ENCODE data around the gene DEPDC5.

Gene DEPDC5

DNA sequence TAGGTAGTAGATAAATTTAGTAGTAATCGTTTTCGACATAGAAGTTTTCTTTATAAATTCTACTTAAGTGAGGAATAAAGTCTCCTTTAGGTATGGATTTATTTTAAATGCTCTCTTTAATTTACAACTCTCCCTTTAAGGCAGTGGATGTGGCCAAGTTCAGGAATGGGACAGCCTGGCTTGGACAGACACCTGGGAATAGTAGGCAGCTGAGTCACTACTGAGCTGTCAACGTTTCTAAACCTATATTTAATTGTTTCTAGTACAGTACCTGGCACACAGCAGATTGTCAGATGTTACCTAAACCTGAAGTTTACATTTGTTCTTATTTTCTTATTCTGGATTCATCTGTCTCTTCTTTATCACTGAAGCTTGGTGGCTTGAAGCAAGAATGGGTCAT is 85.1 kb downstream of the DEPDC5 start:
- in situ Hi-C loops (cut with HindIII; ENCODE audit: low sequenced_read_pairs): no loop called here
- H3K4me3 ChIP-seq (ENCODE audit: low read depth, low read length): no peak overlapping the region
- TF ChIP-seq, protein P1, sequence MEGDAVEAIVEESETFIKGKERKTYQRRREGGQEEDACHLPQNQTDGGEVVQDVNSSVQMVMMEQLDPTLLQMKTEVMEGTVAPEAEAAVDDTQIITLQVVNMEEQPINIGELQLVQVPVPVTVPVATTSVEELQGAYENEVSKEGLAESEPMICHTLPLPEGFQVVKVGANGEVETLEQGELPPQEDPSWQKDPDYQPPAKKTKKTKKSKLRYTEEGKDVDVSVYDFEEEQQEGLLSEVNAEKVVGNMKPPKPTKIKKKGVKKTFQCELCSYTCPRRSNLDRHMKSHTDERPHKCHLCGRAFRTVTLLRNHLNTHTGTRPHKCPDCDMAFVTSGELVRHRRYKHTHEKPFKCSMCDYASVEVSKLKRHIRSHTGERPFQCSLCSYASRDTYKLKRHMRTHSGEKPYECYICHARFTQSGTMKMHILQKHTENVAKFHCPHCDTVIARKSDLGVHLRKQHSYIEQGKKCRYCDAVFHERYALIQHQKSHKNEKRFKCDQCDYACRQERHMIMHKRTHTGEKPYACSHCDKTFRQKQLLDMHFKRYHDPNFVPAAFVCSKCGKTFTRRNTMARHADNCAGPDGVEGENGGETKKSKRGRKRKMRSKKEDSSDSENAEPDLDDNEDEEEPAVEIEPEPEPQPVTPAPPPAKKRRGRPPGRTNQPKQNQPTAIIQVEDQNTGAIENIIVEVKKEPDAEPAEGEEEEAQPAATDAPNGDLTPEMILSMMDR (IDR thresholded peaks at IDR 0.05; ENCODE audit: low read depth, low read length): no peak
- DNase-seq (ENCODE audit: low read depth, low spot score): no peak

DNA sequence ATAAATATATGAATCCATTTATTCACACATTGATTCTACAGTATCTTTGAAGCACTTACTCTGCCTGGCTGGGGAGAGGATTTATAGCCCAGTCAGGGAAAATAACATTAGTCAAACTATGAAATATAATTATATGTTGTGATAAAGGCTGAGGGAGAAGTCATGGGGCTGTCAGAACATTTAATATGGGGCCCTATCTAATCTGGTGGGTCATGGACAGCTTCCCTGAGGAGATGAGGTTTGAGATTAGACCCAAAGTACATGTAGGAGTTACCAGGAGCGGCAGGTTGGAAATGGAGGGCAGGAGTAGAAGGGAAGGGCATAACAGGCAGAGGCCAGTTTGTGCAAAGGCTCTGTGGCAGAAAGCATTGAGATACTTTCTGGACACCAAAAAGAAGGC is 86.2 kb downstream of the DEPDC5 start:
- in situ Hi-C loops (cut with HindIII; ENCODE audit: low sequenced_read_pairs): no loop called here
- no peak for DNase-seq (ENCODE audit: low read depth, low spot score)
- TF ChIP-seq, protein P1 (IDR thresholded peaks at IDR 0.05; ENCODE audit: low read depth, low read length): no peak
- no peak overlapping the region for H3K4me3 ChIP-seq (ENCODE audit: low read depth, low read length)

DNA sequence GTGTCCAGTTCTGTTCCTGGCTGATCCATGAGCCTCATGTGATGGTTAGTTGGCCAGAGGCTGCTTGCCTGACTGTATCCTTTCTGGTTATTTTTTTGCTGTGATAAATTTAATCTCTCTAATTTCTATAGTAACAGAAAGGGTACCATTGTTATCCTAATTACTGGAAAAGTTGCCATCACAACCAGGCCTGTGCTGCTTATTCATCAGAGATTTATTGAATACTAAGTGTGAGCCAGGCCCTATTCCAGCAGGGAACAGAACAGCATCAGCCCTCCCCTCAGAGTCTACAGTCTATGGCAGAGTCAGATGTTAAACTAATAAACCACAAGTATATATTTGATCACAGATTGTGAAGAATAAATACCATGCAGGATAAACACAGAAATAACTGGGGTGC is 86.8 kb downstream of the DEPDC5 start:
- TF ChIP-seq, protein P1 (IDR thresholded peaks at IDR 0.05; ENCODE audit: low read depth, low read length): no peak
- in situ Hi-C loops (cut with HindIII; ENCODE audit: low sequenced_read_pairs): no loop called here
- no peak for DNase-seq (ENCODE audit: low read depth, low spot score)
- no peak overlapping the region for H3K4me3 ChIP-seq (ENCODE audit: low read depth, low read length)

DNA sequence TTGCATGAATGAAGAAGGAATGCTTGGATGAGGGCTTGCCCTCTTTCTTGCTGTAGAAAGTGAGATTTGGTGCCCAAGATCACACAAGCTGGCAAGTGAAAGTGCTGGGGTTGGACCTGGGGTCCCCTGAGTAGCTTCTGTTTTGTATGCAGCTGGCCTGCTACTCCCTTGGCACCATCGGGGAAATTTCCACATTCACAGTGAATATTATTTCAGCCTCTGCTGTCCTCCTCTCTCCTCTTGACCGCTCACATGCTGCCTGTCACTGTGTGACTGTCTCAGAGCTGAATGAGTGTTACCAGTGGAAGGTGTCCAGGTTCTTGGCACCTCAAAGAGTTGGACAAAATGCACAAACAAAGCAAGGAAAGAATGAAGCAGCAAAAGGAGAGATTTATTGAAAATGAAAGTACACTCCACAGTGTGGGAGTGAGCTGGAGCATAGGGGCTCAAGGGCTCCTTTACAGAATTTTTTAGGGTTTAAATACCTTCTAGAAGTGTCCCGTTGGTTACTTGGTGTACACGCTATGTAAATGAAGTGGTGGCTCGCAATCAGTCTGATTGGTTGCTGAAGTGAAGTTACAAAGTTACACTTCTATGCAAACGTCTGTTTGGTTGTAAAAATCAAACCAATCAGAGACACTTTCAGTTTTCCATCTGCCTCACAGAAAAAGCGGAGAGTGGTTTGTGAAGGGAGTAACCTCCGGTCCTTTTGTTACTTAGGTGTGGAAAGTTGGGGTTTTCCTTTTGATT is 87.4 kb downstream of the DEPDC5 start:
- DNase-seq (ENCODE audit: low read depth, low spot score): peak; percentile 44
- TF ChIP-seq, protein P1 (IDR thresholded peaks at IDR 0.05; ENCODE audit: low read depth, low read length): no peak
- H3K4me3 ChIP-seq (ENCODE audit: low read depth, low read length): peak overlapping the region; percentile 3
- in situ Hi-C loops (cut with HindIII; ENCODE audit: low sequenced_read_pairs): no loop called here

DNA sequence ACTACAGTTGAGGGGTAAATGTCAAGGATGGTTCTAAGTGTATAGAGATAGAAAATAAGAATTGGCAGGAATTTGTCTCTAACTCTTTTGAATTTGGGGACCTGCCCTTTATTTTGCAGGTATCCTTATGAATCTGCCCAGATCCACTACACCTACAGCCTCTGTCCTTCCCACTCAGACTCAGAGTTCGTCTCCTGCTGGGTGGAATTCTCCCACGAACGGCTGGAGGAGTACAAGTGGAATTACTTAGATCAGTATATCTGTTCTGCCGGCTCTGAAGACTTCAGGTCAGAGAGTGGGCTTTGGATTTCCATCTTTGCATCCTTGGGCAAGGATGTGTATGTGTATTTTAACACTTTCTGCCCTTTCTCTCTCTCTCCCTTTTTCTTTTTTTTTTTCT is 89.7 kb downstream of the DEPDC5 start:
- in situ Hi-C loops (cut with HindIII; ENCODE audit: low sequenced_read_pairs): no loop called here
- TF ChIP-seq, protein P1 (IDR thresholded peaks at IDR 0.05; ENCODE audit: low read depth, low read length): no peak
- no peak overlapping the region for H3K4me3 ChIP-seq (ENCODE audit: low read depth, low read length)
- no peak for DNase-seq (ENCODE audit: low read depth, low spot score)

DNA sequence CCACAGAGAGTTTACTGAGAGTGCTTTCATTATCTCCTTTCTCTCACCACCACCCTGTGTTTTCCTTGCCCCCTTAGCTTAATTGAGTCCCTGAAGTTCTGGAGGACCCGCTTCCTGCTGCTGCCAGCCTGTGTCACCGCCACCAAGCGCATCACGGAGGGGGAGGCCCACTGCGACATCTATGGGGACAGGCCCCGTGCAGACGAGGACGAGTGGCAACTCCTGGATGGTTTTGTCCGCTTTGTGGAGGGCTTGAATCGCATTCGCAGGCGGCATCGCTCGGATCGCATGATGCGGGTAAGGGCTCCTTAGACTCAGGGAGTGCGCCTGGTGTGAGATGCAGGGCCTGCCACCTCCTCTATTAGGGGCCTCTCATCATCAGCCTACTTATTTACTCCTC is 91.1 kb downstream of the DEPDC5 start:
- in situ Hi-C loops (cut with HindIII; ENCODE audit: low sequenced_read_pairs): no loop called here
- no peak overlapping the region for H3K4me3 ChIP-seq (ENCODE audit: low read depth, low read length)
- no peak for DNase-seq (ENCODE audit: low read depth, low spot score)
- TF ChIP-seq, protein P1 (IDR thresholded peaks at IDR 0.05; ENCODE audit: low read depth, low read length): no peak

Measured in astrocyte of the spinal cord (primary cell).